Bronchial epithelial cell (primary cell): Measurements from ENCODE around the gene PJVK. TPM values are rescaled to one million over a fixed set of nuclear protein-coding genes. Genes with fewer than 3 reads are reported as not detected.

Experiments
- DNase-seq: peaks from one replicate; pipeline ENCODE4 v3.0.0-alpha.2; 2010; ENCODE audit warnings: low read depth
- FAIRE-seq: peaks from 2 replicates; lab custom pipeline; 2011; peaks lifted over from hg19 to GRCh38; lab: Jason Lieb, UNC
- H3K27me3 ChIP-seq: 2 replicates; pipeline ENCODE4 v1.5.1; 2011; ENCODE audit warnings: low read length; ENCODE audit not compliant: control insufficient read depth, insufficient read depth
- H3K36me3 ChIP-seq: 2 replicates; pipeline ENCODE4 v1.5.1; 2011; ENCODE audit warnings: low read length; ENCODE audit not compliant: control insufficient read depth, insufficient read depth
- H3K4me3 ChIP-seq: 2 replicates; pipeline ENCODE4 v1.5.1; 2011; ENCODE audit warnings: mild to moderate bottlenecking, low read depth, low read length, control low read depth
- CTCF ChIP-seq: IDR thresholded peaks from 2 replicates; pipeline ENCODE4 v1.5.1; 2011; ENCODE audit warnings: mild to moderate bottlenecking, moderate library complexity, low read length, control low read depth, inconsistent platforms; ENCODE audit not compliant: insufficient read depth, severe bottlenecking
- total RNA-seq: library from RNA; depleted of rRNA; stranded (reverse); fragments of >200 nt; gene quantifications from 2 replicates; pipeline ENCODE4 v1.2.1, GENCODE V29; 2014

Gene PJVK
- total RNA-seq, 1 donor from 2014 or later: 2.4 TPM

GRCh38 chr2:178479275-178479616 lies 28.1 kb downstream of the PJVK start:
- H3K4me3 ChIP-seq: peak overlapping the region; percentile 70
- no peak for FAIRE-seq
- no peaks in the 10 kb centered on the region for H3K36me3 ChIP-seq
- DNase-seq: no peak
- H3K27me3 ChIP-seq: no peaks in the 10 kb centered on the region
- TF ChIP-seq CTCF: no peak

GRCh38 chr2:178479758-178480226 lies 28.6 kb downstream of the PJVK start:
- Histone ChIP-seq H3K4me3 (peak overlapping the region; percentile 61), H3K27me3 (no peaks in the 10 kb centered on the region), H3K36me3 (no peaks in the 10 kb centered on the region)
- no peak for FAIRE-seq
- no peak for DNase-seq
- TF ChIP-seq CTCF: no peak

GRCh38 chr2:178480227-178481181 lies 29.3 kb downstream of the PJVK start, which contains the start of gene PLEKHA3:
TSS of gene PLEKHA3 (plus strand) at chr2:178480457. CDS start at chr2:178480870, 413 bp downstream.
- Histone ChIP-seq H3K36me3 (no peaks in the 10 kb centered on the region), H3K27me3 (no peaks in the 10 kb centered on the region), H3K4me3 (peak within 1 kb of the TSS; percentile 70)
- FAIRE-seq (no peak), DNase-seq (peak; percentile 81)
- TF ChIP-seq CTCF: no peak

GRCh38 chr2:178482437-178482836 lies 31.3 kb downstream of the PJVK start:
- FAIRE-seq: no peak
- TF ChIP-seq CTCF: no peak
- Histone ChIP-seq H3K27me3 (no peaks in the 10 kb centered on the region), H3K4me3 (no peak overlapping the region), H3K36me3 (no peaks in the 10 kb centered on the region)
- no peak for DNase-seq

GRCh38 chr2:178484245-178485041 lies 33.3 kb downstream of the PJVK start:
- FAIRE-seq: no peak
- TF ChIP-seq CTCF: no peak
- peak; percentile 39 for DNase-seq
- Histone ChIP-seq H3K36me3 (no peaks in the 10 kb centered on the region), H3K27me3 (no peaks in the 10 kb centered on the region), H3K4me3 (no peak overlapping the region)
